DMS153 (cell line): ENCODE results near the gene ELAVL2.

ENCODE experiments used
- DNase-seq: peaks from one replicate; lab custom pipeline; 2025; lab: John Stamatoyannopoulos, UW

ELAVL2 gene

DNA sequence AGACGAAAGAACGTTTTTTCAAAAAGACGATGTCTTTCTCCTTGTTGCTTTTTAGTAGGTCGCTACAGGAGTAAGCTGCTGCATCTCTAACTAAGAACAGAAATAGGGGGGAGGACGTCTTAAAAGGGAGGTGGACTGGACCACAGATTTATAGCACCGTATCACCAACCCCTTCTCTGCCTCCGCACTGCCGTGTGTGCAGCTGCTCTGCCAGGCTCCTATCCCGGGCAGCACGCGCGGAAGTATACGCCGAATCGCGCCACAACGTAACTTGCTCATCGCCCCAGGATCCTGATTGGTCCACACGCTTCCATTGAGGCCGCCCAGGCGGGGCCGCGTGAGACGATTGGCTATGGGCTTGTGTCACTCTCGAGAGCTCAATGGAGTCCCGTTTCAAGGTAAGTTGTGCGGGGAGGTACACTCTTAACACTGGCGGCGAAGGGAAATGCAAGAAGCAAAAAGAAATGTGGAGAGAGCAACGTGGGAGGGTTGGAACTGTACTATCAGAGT, at the start of gene ELAVL2:
Gene ELAVL2 (minus strand): TSS at position 121 of the 510 bp plus-strand sequence. CDS start 64,006 bp downstream, outside the sequence.
- no peak for DNase-seq

DNA sequence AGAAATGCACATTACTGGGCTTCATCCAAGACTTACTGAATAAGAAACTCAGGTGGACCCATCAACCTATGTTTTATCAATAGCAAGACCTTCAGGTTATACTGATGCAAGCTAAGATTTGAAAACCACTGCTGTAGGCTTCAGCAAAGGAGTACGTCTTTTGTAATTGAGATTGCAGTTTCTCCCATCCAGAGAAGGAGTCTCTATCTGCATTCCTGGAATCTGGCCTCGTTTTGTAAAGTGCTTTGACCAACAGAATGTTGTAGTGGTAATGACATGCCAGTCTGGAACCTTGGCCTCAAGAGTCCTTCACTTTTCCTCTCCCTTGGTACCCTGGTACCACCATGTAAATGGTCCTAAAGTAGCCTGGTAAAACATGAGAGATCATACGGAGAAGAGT, 32.2 kb upstream of the ELAVL2 start:
- DNase-seq = no peak

DNA sequence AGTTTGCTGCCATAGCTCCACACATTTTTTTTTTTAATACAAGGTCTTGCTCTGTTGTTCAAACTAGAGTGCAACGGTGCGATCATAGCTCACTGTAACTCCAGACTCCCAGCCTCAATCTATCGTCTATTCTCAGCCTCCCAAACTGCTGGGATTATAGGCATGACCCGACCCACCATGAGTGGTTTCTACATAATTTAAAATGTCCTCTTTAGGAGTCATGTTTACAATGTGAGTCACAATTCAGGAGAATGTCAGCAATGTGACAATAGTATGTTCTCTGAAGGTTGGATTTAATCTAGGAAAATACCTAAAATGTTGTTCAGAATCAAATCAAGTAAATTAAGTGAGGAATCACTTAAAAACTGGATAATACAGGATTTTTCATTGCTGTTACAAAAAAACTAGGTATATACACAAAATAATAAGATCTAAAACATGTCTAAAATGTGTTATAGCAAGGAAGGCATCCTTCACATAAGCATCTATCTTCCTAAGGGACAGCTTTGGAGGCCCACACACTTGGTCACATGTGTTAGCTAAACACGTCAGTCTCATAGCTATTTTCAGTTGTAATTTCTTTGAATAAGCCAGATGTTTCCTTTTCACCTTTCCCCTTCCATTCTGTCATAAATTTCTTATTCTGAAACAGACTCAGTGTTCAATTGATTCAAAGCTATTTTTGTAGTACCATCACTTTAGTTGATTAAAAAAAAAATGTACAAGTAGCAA, 30.0 kb upstream of the ELAVL2 start:
- no peak for DNase-seq

DNA sequence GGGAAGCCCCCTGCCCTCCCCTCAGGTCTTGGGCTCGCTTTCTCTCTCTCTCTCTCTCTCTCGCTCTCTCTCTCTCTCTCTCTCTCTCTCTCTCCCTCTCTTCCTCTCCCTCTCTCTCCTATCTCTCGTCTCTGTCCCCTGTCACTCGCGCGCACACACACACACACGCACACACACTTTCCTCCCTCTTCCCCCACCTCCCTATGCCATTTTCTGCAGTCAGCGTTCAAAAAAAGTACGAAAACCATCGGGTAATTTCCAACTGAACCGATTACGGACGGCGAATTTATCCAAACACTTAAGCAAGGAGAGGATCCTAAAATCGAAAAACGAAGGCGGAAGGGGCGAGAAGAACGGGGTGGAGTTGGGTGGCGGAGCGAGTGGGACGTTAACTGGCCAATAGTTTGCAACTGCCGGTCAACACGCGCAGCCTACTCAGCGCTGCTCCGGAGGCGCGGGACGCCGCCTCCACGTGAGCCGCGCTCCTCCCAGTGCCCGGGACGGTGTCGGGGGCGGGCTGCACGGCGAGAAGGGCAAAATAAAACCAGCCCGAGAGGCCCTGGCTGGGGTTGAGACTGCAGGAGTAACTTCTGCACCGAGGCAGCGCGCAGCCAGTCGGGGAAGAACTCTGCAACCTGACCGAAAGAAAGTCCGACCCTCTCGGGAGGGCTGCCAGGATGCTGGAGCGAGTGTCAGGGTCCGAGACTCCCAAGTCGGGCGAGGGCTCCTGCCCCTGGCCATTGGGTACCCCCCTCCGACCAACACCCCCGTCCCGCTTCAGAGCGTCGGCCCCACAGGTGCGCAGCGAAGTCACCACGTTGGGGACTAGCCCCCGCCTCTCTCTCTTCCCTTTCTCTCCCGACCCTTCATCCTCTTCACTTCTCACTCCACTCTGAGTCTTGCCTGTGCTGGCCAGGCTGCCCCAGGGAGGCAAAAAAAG, 24.9 kb upstream of the ELAVL2 start:
- DNase-seq = no peak

GRCh38 chr9:23850242-23850689, 24.2 kb upstream of the ELAVL2 start:
- no peak for DNase-seq

DNA sequence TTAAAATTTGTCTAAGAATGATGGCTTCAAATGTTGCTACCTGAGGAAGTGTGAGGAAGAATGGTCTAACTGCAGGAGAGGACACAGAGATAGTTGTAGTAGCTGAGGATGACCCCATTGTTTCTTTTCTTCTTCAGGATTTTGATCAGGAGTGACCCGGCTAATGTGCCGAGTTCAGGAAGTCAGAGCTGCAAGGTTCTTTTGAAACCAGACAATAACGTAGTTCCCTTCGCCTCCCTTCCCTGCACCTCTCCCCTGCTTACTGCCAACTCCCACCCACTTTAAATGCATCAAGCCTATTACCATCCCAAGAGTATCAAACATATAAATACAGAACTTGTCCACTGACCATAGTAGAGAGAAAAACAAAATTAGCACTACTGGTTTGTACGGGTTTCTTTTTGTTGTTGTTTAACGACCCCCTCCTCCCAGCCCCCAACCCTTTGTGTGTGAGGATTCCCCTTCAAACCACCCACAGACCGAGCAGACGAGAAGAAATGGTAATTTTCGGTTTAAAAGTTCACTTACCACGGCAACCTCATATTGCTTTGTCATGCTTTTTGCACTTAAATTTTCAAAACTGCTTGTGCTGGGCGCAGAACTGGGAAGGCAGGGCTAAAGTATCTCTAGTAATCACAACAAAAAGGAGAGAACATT, 23.5 kb upstream of the ELAVL2 start:
- DNase-seq = no peak

- no peak for DNase-seq
These were observed 16.6 kb upstream of the ELAVL2 start for GRCh38 chr9:23842565-23843129.

DNA sequence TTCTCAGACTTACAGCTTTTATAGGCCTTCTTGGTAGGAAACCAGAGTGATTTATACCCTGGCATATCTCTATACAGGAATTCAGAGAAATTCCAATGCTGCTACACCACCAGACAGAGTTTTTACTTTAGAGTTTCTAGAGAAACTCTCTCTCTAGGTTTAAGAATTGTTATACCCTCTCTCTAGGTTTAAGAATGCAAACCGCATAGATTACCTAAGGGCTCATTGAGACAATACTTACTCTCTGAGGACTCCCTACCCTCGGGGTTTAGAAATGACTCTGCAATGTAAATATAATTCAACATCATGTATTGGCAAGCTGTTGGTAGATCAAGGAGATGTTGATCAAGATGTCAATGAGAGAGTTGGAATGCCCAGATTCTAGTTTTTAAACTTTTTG, 15.3 kb upstream of the ELAVL2 start:
- DNase-seq = no peak

- no peak for DNase-seq
These were observed 11.0 kb upstream of the ELAVL2 start for GRCh38 chr9:23837038-23837437.

DNA sequence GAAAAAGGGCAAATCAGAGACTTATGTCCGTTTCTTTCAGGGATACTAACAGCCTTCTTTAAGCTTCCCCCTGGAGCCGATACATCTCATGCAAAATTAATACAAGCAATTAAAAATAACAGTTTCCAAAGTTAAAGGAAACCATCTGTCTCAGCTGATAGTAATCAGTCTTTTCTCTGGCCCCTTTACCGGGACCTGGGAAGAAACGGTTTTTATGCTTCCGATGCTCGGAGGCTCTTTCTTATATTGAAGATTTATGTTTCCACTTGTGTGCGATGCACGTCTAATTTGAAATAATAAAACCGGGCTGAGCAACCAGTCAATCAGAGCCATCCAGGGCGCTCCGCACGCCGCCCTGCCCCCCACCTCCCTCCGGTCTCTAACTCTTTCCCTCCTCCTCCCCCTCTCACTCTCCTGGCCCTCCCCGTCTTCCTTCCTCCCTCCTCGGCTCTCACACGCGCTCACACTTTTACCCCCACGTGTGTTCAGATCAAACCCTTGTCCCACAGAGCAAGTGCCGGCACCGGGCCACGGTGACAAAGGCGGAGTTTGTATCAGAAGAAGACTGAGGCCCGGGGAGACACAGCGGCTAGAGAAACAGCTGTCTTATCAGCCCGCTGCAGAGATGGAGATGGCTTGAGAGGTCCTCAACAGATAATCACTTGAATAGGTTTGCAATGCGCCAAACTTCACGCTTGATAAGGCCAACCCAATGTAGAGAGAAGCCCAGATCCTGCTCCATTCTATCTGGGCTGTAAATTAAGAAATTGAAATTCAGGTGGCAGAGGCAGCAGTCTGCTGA, 5.1 kb upstream of the ELAVL2 start:
- DNase-seq = no peak

DNA sequence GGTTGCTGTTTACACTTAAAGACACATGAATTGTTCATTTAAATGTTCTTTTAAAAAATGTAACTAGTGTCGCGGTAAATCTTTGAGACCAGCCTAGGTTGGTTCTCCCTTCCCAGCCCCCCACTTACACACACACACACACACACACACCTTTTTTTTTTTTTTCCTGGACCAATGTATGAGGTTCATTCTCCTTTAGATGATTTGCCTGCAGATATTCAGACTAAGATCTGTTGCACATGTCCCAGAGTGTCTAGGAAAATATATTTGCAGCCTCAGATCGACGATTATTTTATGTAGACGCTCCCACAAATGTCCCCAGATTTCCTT, 4.4 kb upstream of the ELAVL2 start:
- DNase-seq = no peak

DNA sequence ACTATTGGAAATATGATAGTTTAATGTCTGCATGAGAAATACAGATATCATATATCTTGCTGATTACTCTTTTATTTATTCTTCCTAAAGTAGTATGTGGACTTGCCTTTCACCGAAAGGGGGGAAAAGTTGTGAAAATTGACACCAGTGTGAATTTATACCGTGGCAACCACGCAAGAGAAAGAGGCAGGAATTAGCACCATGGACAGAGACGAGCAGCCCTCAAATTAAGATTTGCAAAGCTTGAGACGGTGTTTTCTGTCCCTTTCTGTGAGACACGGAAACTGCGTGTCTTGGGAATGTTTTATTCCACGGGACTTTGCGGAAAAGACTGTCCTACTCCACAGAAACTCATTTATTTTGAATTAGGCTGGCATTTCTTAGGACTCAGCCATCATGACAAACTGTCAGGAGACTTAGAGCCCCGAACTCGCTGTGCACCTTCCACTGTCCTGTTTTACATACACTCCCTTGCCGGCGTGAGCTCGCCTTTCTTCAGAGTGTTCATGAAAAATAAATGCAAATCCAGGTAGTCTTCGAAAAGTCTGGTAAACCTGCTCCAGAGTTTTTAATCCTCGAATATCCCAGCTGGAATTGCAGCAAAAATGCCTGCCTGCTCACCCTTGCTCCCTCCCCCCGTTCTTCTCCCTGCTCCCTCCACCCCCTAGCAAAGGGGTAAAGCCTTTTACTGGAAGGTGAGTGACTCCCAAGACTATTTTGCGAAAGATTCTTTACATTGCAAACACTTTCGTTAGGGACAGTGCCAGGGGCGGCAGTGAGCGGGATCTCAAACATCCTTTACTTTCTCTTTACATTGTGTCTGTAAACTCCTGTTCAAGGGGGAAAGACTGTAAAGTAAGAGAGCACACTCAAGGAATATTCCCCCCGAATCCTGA, 3.8 kb upstream of the ELAVL2 start:
- DNase-seq = no peak

DNA sequence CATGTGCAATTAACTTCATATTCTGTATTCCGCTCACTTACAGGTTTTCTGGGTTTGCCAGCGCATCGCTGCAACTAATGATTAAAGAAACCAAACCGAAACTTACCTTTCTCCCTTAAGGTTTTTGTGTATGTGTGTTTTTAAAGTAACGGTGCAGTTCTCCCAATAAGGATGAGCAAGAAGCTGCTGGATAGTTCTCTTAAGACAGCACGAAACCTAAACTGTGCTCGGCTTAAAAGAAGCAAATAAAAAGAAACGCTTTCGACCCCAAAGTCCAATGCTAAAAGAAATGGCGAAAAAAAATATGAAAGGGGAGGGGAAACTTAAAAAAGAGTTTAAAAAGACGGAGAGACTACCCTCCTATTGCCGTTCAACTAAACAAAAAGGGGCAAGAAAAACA, 340 bp downstream of the ELAVL2 start:
- DNase-seq = no peak

GRCh38 chr9:23824830-23825591, 1.0 kb downstream of the ELAVL2 start:
- no peak for DNase-seq

- DNase-seq = no peak
These were observed 1.8 kb downstream of the ELAVL2 start for GRCh38 chr9:23823986-23824829.

- no peak for DNase-seq
These were observed 2.8 kb downstream of the ELAVL2 start for GRCh38 chr9:23823269-23823668.

- no peak for DNase-seq
These were observed 3.5 kb downstream of the ELAVL2 start for GRCh38 chr9:23822261-23823169.
